Esophagus squamous epithelium (tissue), 4 donors: ENCODE measurements around the gene COX19.

Source experiments
- POLR2A ChIP-seq, 4 donors: fragments of 450-650 bp; IDR thresholded peaks; one replicate each; pipeline ENCODE4 v1.6.1; 2017; ENCODE audit warnings: antibody characterized with exemption in 4 of 4, mild to moderate bottlenecking in 4 of 4, moderate library complexity in 3 of 4
- TF ChIP-seq, protein P1 (sequence below), 6 experiments: fragments of 450-650 bp in 4 of 6; fragments of 200-600 bp in 2 of 6; sonication (generic) in 2 of 6; IDR thresholded peaks; one replicate each; pipeline ENCODE4 v1.5.1; 2016 to 2019; ENCODE audit warnings: antibody characterized with exemption in 6 of 6, mild to moderate bottlenecking in 4 of 6, moderate library complexity in 4 of 6

GRCh38 chr7:919924-920341, 55.4 kb downstream of the COX19 start:
- TF ChIP-seq POLR2A (IDR thresholded peaks at IDR 0.05), result no peak
- TF ChIP-seq, protein P1, sequence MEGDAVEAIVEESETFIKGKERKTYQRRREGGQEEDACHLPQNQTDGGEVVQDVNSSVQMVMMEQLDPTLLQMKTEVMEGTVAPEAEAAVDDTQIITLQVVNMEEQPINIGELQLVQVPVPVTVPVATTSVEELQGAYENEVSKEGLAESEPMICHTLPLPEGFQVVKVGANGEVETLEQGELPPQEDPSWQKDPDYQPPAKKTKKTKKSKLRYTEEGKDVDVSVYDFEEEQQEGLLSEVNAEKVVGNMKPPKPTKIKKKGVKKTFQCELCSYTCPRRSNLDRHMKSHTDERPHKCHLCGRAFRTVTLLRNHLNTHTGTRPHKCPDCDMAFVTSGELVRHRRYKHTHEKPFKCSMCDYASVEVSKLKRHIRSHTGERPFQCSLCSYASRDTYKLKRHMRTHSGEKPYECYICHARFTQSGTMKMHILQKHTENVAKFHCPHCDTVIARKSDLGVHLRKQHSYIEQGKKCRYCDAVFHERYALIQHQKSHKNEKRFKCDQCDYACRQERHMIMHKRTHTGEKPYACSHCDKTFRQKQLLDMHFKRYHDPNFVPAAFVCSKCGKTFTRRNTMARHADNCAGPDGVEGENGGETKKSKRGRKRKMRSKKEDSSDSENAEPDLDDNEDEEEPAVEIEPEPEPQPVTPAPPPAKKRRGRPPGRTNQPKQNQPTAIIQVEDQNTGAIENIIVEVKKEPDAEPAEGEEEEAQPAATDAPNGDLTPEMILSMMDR (IDR thresholded peaks at IDR 0.05), result no peak
